ENCODE measurements around the gene IKBKG.
"Not testable (repeated sequence)": the region's sequence is repeated elsewhere in the genome, so short reads cannot be mapped to it uniquely, and the experiment has no call there.

IKBKG gene

DNA sequence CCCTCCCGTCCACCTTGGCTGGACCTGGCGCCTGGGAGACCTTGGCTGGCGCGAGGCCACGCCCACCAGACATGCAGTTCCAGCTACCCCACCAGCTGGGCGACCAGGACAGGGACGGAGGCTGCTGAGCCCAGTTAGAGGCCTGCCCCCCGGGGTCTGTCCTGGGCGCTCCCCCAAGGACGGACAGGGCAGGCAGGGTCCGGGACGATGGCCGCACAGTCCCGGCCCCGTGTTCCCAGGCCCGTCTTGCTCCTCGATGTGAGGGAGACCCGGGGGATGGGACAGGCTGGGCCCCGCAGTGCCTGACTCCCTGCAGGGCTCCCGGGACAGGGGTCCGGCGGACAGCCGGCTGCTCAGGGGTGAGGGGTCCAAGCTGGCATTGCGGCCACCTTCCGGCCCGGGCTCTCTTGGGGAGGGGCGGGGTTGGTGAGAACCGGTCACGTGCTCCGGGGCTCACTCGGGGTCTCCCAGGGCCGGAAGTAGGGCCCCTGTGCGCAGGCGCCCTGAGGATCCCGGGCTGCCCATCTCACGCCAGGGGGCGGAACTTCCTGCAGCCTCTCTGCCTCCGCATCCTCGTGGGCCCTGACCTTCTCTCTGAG, 37.3 kb downstream of the IKBKG start, which contains the start of gene CTAG1A:
CTAG1A (plus strand) TSS at position 549 of the 599 bp plus-strand sequence. CDS start 74 bp downstream, outside the sequence.
- H3K4me1 ChIP-seq (ENCODE audit: control insufficient read depth, insufficient read depth, low read length); H3K27me3 ChIP-seq (ENCODE audit: control insufficient read depth, insufficient read depth, low read length); H3K4me3 ChIP-seq (ENCODE audit: low read depth, low read length); H3K9ac ChIP-seq (ENCODE audit: low read depth, low read length); H3K9me3 ChIP-seq (ENCODE audit: control insufficient read depth, insufficient read depth, low read length); H3K36me3 ChIP-seq (ENCODE audit: control insufficient read depth, insufficient read depth, low read length): not testable (repeated sequence)

DNA sequence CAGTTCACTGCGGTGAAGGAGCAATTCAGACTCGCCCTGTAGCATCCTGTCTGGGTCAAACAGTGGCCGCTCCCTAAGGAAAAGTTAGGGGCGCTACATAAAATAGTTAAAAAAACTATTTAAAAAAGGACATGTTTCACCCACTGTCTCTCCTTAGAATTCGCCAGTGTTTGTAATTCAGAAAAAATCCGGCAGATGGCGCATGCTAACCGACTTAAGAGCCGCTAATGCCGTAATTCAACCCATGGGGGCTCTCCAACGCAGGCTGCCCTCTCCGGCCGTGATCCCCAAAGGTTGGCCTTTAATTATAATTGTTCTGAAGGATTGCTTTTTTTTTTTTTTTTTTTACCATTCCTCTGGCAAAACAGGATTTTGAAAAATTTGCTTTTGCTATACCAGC, 43.0 kb downstream of the IKBKG start:
- H3K9me3 ChIP-seq (ENCODE audit: control insufficient read depth, insufficient read depth, low read length); H3K4me1 ChIP-seq (ENCODE audit: control insufficient read depth, insufficient read depth, low read length); H3K27me3 ChIP-seq (ENCODE audit: control insufficient read depth, insufficient read depth, low read length); H3K36me3 ChIP-seq (ENCODE audit: control insufficient read depth, insufficient read depth, low read length); H3K9ac ChIP-seq (ENCODE audit: low read depth, low read length); H3K4me3 ChIP-seq (ENCODE audit: low read depth, low read length): not testable (repeated sequence)

DNA sequence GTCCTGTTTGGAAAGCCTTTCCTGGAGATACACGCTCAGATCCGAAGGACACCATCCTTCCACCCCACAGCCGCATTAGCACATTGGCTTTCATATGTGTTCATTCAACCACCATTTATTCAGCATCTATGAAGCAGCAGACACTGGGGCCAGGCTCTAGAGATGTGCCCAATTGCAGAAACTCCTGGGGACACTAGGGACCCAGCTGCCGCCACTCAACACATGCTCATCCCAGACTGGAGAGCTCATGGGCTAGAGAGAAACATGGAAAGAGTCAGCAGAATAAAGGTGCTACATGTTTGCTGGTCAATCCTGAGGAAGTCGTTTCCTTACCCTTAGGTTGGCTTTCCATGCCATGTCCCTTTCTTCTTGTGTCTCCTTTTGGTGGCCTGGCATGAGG, 45.1 kb downstream of the IKBKG start:
- H3K4me3 ChIP-seq (ENCODE audit: low read depth, low read length) = no peak overlapping the region
- no peaks in the 10 kb centered on the region for H3K27me3 ChIP-seq (ENCODE audit: control insufficient read depth, insufficient read depth, low read length)
- H3K9ac ChIP-seq (ENCODE audit: low read depth, low read length) = no peak overlapping the region
- no peaks in the 10 kb centered on the region for H3K36me3 ChIP-seq (ENCODE audit: control insufficient read depth, insufficient read depth, low read length)
- H3K4me1 ChIP-seq (ENCODE audit: control insufficient read depth, insufficient read depth, low read length) = peaks cover 4% of the 10 kb centered on the region
- peaks cover 4% of the 10 kb centered on the region for H3K9me3 ChIP-seq (ENCODE audit: control insufficient read depth, insufficient read depth, low read length)

- H3K36me3 ChIP-seq (ENCODE audit: control insufficient read depth, insufficient read depth, low read length) = no peaks in the 10 kb centered on the region
- peaks cover 4% of the 10 kb centered on the region for H3K9me3 ChIP-seq (ENCODE audit: control insufficient read depth, insufficient read depth, low read length)
- H3K9ac ChIP-seq (ENCODE audit: low read depth, low read length) = no peak overlapping the region
- H3K4me3 ChIP-seq (ENCODE audit: low read depth, low read length) = no peak overlapping the region
- no peaks in the 10 kb centered on the region for H3K27me3 ChIP-seq (ENCODE audit: control insufficient read depth, insufficient read depth, low read length)
- peaks cover 4% of the 10 kb centered on the region for H3K4me1 ChIP-seq (ENCODE audit: control insufficient read depth, insufficient read depth, low read length)
These were observed 45.8 kb downstream of the IKBKG start for GRCh38 chrX:154593201-154593600.

DNA sequence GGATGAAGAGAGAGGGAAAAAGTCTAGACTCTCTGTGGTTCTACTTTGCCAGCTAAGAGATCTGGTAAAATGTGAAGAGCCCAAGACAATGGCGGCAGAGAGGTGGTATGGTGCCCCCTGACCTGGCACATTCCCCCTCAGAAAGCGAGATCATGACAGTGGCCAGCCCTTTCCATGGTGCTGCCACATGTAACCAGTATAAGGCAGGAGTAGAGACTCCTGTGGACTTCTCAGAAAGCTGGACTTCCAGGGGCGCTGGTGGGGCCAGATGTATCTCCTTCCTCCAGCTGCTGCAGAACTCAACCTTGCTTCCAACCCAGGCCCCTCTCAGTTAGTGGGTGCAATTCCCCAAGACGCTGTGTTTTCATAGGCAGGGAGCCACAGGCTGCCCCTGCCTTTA, 47.1 kb downstream of the IKBKG start:
- Histone ChIP-seq H3K9me3 (ENCODE audit: control insufficient read depth, insufficient read depth, low read length) (peaks cover 4% of the 10 kb centered on the region), H3K4me1 (ENCODE audit: control insufficient read depth, insufficient read depth, low read length) (peaks cover 4% of the 10 kb centered on the region), H3K4me3 (ENCODE audit: low read depth, low read length) (no peak overlapping the region), H3K9ac (ENCODE audit: low read depth, low read length) (no peak overlapping the region), H3K36me3 (ENCODE audit: control insufficient read depth, insufficient read depth, low read length) (no peaks in the 10 kb centered on the region), H3K27me3 (ENCODE audit: control insufficient read depth, insufficient read depth, low read length) (no peaks in the 10 kb centered on the region)

DNA sequence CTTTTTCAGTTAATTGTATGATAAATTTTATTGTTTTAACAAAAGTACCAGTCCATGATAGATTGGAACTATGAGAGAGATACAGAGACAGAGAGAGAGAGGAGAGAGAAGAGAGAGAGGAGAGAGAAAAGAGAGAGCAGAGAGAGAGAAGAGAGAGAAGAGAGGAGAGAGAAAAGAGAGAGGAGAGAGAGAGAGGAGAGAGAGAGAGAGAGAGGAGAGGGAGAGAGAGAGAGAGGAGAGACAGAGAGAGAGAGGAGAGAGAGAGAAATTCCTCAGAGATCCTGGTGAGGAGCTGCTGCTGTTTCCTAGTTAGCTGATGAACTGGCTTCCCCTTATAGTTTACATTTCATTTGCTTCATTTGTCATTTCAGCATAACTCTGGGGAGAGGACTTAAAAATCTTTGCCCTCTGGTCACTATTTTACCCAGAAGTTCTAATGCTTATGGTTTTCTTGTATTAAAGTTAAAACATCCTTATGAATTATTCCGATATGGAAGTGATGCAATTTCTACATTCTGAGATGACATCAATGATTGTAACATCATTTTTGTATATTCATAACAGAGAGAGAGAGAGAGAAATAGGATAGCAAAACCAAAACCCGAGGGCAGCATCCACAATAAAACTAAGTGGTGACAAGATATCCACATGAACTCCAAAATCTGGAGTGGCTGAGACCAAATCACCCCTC, 48.3 kb downstream of the IKBKG start:
- Histone ChIP-seq H3K4me1 (ENCODE audit: control insufficient read depth, insufficient read depth, low read length) (peaks cover 4% of the 10 kb centered on the region), H3K36me3 (ENCODE audit: control insufficient read depth, insufficient read depth, low read length) (no peaks in the 10 kb centered on the region), H3K4me3 (ENCODE audit: low read depth, low read length) (no peak overlapping the region), H3K27me3 (ENCODE audit: control insufficient read depth, insufficient read depth, low read length) (no peaks in the 10 kb centered on the region), H3K9me3 (ENCODE audit: control insufficient read depth, insufficient read depth, low read length) (peaks cover 4% of the 10 kb centered on the region), H3K9ac (ENCODE audit: low read depth, low read length) (no peak overlapping the region)

- Histone ChIP-seq H3K27me3 (ENCODE audit: control insufficient read depth, insufficient read depth, low read length) (no peaks in the 10 kb centered on the region), H3K36me3 (ENCODE audit: control insufficient read depth, insufficient read depth, low read length) (no peaks in the 10 kb centered on the region), H3K4me1 (ENCODE audit: control insufficient read depth, insufficient read depth, low read length) (peaks cover 4% of the 10 kb centered on the region), H3K9ac (ENCODE audit: low read depth, low read length) (no peak overlapping the region), H3K9me3 (ENCODE audit: control insufficient read depth, insufficient read depth, low read length) (peaks cover 4% of the 10 kb centered on the region), H3K4me3 (ENCODE audit: low read depth, low read length) (peak overlapping the region; percentile 11)
These were observed 49.0 kb downstream of the IKBKG start for GRCh38 chrX:154596290-154596929.

DNA sequence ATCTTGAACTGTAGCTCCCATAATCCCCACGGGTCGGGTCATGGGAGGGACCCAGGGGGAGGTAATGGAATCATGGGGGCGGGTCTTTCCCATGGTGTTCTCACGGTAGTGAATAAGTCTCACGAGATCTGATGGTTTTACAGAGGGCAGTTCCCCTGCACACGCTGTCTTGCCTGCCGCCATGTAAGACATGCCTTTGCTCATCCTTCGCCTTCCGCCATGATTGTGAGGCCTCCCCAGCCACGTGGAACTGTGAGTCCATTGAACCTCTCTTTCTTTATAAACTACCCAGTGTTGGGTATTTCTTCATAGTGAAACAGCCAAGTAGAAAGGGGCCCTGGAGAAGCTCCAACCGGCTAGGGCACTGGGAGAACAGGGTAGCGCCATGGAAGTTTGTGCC, 49.8 kb downstream of the IKBKG start:
- Histone ChIP-seq H3K4me1 (ENCODE audit: control insufficient read depth, insufficient read depth, low read length) (peaks cover 4% of the 10 kb centered on the region), H3K9me3 (ENCODE audit: control insufficient read depth, insufficient read depth, low read length) (peaks cover 4% of the 10 kb centered on the region), H3K4me3 (ENCODE audit: low read depth, low read length) (no peak overlapping the region), H3K9ac (ENCODE audit: low read depth, low read length) (no peak overlapping the region), H3K27me3 (ENCODE audit: control insufficient read depth, insufficient read depth, low read length) (no peaks in the 10 kb centered on the region), H3K36me3 (ENCODE audit: control insufficient read depth, insufficient read depth, low read length) (no peaks in the 10 kb centered on the region)

- Histone ChIP-seq H3K4me1 (ENCODE audit: control insufficient read depth, insufficient read depth, low read length) (peaks cover 4% of the 10 kb centered on the region), H3K27me3 (ENCODE audit: control insufficient read depth, insufficient read depth, low read length) (no peaks in the 10 kb centered on the region), H3K4me3 (ENCODE audit: low read depth, low read length) (no peak overlapping the region), H3K9ac (ENCODE audit: low read depth, low read length) (no peak overlapping the region), H3K9me3 (ENCODE audit: control insufficient read depth, insufficient read depth, low read length) (peaks cover 4% of the 10 kb centered on the region), H3K36me3 (ENCODE audit: control insufficient read depth, insufficient read depth, low read length) (no peaks in the 10 kb centered on the region)
These were observed 51.2 kb downstream of the IKBKG start for GRCh38 chrX:154598656-154599055.

DNA sequence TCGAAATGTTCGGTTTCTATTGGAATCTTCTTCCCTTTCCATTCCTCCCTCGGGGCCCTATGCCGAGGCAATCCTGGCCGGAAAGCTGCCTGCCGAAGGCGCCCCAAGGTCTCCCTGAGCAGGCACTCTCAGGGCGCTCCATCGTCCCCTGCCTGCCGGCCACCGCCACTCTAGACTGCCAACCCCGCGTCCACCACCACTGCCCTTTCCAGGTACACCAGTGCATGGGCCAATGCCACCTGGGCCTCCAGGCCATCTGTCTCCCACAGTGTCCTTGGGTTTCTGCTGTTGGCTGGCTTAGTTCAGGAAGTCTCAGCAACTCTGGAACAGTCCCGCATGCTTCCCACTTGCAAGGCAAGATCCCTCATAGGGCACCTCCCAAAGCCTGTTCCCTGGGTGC, 52.1 kb downstream of the IKBKG start:
- no peak overlapping the region for H3K9ac ChIP-seq (ENCODE audit: low read depth, low read length)
- peaks cover 4% of the 10 kb centered on the region for H3K4me1 ChIP-seq (ENCODE audit: control insufficient read depth, insufficient read depth, low read length)
- H3K27me3 ChIP-seq (ENCODE audit: control insufficient read depth, insufficient read depth, low read length) = no peaks in the 10 kb centered on the region
- H3K9me3 ChIP-seq (ENCODE audit: control insufficient read depth, insufficient read depth, low read length) = peaks cover 4% of the 10 kb centered on the region
- H3K4me3 ChIP-seq (ENCODE audit: low read depth, low read length) = no peak overlapping the region
- H3K36me3 ChIP-seq (ENCODE audit: control insufficient read depth, insufficient read depth, low read length) = no peaks in the 10 kb centered on the region

DNA sequence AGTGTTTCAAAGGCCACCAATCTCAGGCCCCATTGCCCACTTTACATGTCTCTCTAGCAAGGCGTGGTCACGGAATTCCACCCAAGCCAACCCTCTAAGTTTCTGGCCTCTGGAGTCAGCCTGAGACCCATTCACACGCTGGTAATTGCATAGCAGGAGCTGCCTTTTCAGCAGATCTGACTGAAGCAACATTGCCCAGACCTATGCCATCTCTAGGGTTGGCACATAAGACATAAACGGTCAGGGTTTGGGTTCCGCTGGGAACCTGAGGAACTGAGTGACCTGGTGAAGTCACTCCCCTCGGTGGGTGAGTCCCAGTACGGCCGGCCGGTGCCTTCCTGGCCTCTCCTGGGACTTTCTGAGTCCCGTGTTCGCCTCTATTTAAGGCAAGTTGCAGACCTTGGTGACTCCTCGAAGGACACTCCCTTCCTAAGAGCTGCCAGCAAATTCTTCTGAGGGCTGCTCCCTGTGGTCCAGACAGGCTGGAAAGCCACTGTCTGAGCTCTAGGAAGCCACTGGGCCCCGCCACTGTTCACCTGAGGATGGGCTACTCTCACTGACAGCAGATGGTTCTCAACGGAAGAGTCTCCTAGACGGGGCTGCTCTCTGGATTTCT, 53.4 kb downstream of the IKBKG start:
- no peak overlapping the region for H3K4me3 ChIP-seq (ENCODE audit: low read depth, low read length)
- H3K4me1 ChIP-seq (ENCODE audit: control insufficient read depth, insufficient read depth, low read length) = peaks cover under 1% of the 10 kb centered on the region
- no peak overlapping the region for H3K9ac ChIP-seq (ENCODE audit: low read depth, low read length)

DNA sequence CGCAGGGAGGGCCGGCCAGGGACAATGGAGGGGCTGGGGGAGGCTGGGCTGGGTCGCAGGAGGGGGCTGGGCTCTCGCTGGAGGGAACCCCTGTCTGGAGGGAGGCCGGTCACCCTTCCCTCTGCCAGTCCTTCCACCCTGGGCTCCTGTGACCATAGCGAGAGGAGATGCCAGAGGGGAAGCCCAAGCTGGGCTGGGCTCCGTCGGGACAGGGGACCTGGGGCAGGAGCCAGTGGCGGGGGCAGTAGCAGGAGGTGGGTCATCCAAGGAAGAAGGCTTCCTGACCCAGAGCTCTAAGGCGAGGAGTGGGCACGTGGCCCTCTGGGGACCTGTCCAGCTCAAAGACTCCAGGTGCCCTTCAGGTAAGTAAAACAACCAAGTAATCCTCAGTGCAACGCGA, 54.8 kb downstream of the IKBKG start:
- Histone ChIP-seq H3K4me3 (ENCODE audit: low read depth, low read length) (no peak overlapping the region), H3K27me3 (ENCODE audit: control insufficient read depth, insufficient read depth, low read length) (no peaks in the 10 kb centered on the region), H3K4me1 (ENCODE audit: control insufficient read depth, insufficient read depth, low read length) (no peaks in the 10 kb centered on the region), H3K9ac (ENCODE audit: low read depth, low read length) (no peak overlapping the region), H3K9me3 (ENCODE audit: control insufficient read depth, insufficient read depth, low read length) (peaks cover 1% of the 10 kb centered on the region), H3K36me3 (ENCODE audit: control insufficient read depth, insufficient read depth, low read length) (no peaks in the 10 kb centered on the region)

More for the DNA sequence above, 53.4 kb downstream of the IKBKG start:
- Histone ChIP-seq H3K36me3 (ENCODE audit: control insufficient read depth, insufficient read depth, low read length) (no peaks in the 10 kb centered on the region), H3K9me3 (ENCODE audit: control insufficient read depth, insufficient read depth, low read length) (peaks cover 4% of the 10 kb centered on the region), H3K27me3 (ENCODE audit: control insufficient read depth, insufficient read depth, low read length) (no peaks in the 10 kb centered on the region)
